ENCODE data around the gene RASSF3. TPM values are rescaled to one million over a fixed set of nuclear protein-coding genes. Genes with fewer than 3 reads are reported as not detected.
"Not testable (repeated sequence)": the region's sequence is repeated elsewhere in the genome, so short reads cannot be mapped to it uniquely, and the experiment has no call there.

RASSF3 gene
- total RNA-seq, 1 experiment from 2014 or later = 30.5 TPM

DNA sequence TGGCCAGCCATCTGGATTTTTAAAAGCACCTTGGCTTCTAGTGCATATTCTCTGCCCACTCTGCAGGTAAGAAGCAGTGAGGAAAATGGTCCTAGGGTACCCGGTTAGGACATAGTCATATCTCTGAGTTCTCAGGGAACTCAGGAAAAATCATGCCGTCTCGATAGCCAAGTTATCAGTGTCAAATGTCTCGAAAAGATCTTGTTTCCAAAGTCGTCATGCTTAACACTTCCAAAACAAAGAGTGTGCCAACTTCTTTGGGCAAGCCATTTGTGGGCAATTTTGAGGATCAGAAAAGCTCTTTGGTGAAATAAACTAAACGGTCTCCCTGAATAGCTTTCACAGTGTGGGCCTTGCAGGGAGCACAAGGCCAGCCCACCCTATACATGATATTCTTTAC is 39.2 kb downstream of the RASSF3 start:
- no peak overlapping the region for H3K27ac Mint-ChIP-seq (ENCODE audit: low read depth, unreplicated experiment)
- BruUV-seq (replicated peaks) = no TSS peak
- H3K27me3 Mint-ChIP-seq (ENCODE audit: insufficient read depth, unreplicated experiment) = no peaks in the 10 kb centered on the region
- peaks cover 17% of the 10 kb centered on the region for H3K4me1 Mint-ChIP-seq (ENCODE audit: insufficient read depth, unreplicated experiment)
- H3K4me3 Mint-ChIP-seq (ENCODE audit: unreplicated experiment) = no peak overlapping the region
- TF ChIP-seq CTCF (IDR thresholded peaks at IDR 0.05; ENCODE audit: unreplicated experiment) = no peak
- no peaks in the 10 kb centered on the region for H3K9me3 Mint-ChIP-seq (ENCODE audit: unreplicated experiment)
- DNase-seq (ENCODE audit: unreplicated experiment) = no peak
- ChIA-PET CTCF (no interaction called here), POLR2A (no interaction called here)
- H3K36me3 Mint-ChIP-seq (ENCODE audit: insufficient read depth, unreplicated experiment) = peaks cover 6% of the 10 kb centered on the region
- intact Hi-C loops (cut with micrococcal nuclease) = no loop called here

GRCh38 chr12:64650762-64651161 is 40.5 kb downstream of the RASSF3 start:
- peaks cover 6% of the 10 kb centered on the region for H3K36me3 Mint-ChIP-seq (ENCODE audit: insufficient read depth, unreplicated experiment)
- no peak overlapping the region for H3K27ac Mint-ChIP-seq (ENCODE audit: low read depth, unreplicated experiment)
- intact Hi-C loops (cut with micrococcal nuclease) = no loop called here
- no peak overlapping the region for H3K4me3 Mint-ChIP-seq (ENCODE audit: unreplicated experiment)
- DNase-seq (ENCODE audit: unreplicated experiment) = no peak
- ChIA-PET CTCF (interaction anchor here (0.6 to 1.2 kb wide), 3 partner anchors 18 to 32 kb away, joined by 3 to 4 read pairs (median 3); no protein-coding TSS in a partner anchor), POLR2A (interaction anchor here (1.1 to 1.5 kb wide), 2 partner anchors 12 to 26 kb away, joined by 3 to 7 read pairs; no protein-coding TSS in a partner anchor)
- no peaks in the 10 kb centered on the region for H3K9me3 Mint-ChIP-seq (ENCODE audit: unreplicated experiment)
- H3K27me3 Mint-ChIP-seq (ENCODE audit: insufficient read depth, unreplicated experiment) = no peaks in the 10 kb centered on the region
- TF ChIP-seq CTCF (IDR thresholded peaks at IDR 0.05; ENCODE audit: unreplicated experiment) = no peak
- BruUV-seq (replicated peaks) = no TSS peak
- H3K4me1 Mint-ChIP-seq (ENCODE audit: insufficient read depth, unreplicated experiment) = peaks cover 16% of the 10 kb centered on the region

DNA sequence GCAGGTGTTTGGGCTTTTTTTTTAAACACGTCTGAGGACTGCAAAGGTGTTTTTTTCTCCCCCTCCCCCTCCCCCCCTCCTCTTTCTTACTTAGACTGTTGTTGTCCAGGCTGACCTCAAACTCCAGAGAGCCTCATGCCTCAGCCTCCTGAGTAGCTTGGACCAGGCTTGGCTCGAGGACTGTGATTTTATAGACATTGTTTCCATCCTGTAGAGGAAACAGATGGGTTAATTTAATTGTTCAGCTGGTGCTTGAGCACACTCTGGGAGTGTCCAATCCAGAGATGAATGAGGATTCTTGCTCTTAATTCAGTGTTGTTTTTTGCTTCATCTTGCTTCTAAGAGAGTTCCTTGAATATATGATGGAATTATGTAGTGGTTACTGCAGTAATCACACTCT is 42.1 kb downstream of the RASSF3 start:
- intact Hi-C loops (cut with micrococcal nuclease) = no loop called here
- Mint-ChIP-seq H3K27me3 (ENCODE audit: insufficient read depth, unreplicated experiment) (no peaks in the 10 kb centered on the region), H3K9me3 (ENCODE audit: unreplicated experiment) (no peaks in the 10 kb centered on the region), H3K36me3 (ENCODE audit: insufficient read depth, unreplicated experiment) (peaks cover 15% of the 10 kb centered on the region), H3K4me3 (ENCODE audit: unreplicated experiment) (no peak overlapping the region), H3K4me1 (ENCODE audit: insufficient read depth, unreplicated experiment) (peaks cover 10% of the 10 kb centered on the region), H3K27ac (ENCODE audit: low read depth, unreplicated experiment) (no peak overlapping the region)
- DNase-seq (ENCODE audit: unreplicated experiment) = no peak
- BruUV-seq (replicated peaks) = no TSS peak
- TF ChIP-seq CTCF (IDR thresholded peaks at IDR 0.05; ENCODE audit: unreplicated experiment) = no peak
- ChIA-PET POLR2A (interaction anchor here (1.4 kb wide), 1 partner anchor 10 kb away, joined by 3 read pairs; no protein-coding TSS in a partner anchor), CTCF (interaction anchor here (0.6 kb wide), 1 partner anchor 103 kb away, joined by 3 read pairs; no protein-coding TSS in a partner anchor)

DNA sequence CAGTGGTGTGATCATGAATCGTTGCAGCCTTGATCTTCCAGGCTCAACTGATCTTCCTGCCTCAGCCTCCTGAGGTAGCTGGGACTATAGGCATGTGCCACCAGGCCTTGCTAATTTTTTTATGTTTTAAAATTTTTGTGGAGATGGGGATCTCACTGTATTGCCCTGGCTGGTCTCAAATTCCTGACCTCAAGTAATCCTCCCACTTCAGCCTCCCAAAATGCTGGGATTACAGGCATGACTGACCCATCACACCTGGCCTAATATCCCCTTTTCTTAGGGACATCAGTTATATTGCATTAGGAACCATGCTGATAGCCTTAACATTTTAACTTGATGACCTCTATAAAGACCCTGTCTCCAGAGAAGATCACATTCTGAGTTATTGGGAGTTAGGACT is 42.8 kb downstream of the RASSF3 start:
- H3K9me3 Mint-ChIP-seq (ENCODE audit: unreplicated experiment) = no peaks in the 10 kb centered on the region
- peaks cover 10% of the 10 kb centered on the region for H3K36me3 Mint-ChIP-seq (ENCODE audit: insufficient read depth, unreplicated experiment)
- ChIA-PET CTCF (no interaction called here), POLR2A (interaction anchor here (1.4 kb wide), 1 partner anchor 10 kb away, joined by 3 read pairs; no protein-coding TSS in a partner anchor)
- BruUV-seq (replicated peaks) = no TSS peak
- DNase-seq (ENCODE audit: unreplicated experiment) = no peak
- no peak overlapping the region for H3K27ac Mint-ChIP-seq (ENCODE audit: low read depth, unreplicated experiment)
- H3K4me3 Mint-ChIP-seq (ENCODE audit: unreplicated experiment) = no peak overlapping the region
- H3K27me3 Mint-ChIP-seq (ENCODE audit: insufficient read depth, unreplicated experiment) = no peaks in the 10 kb centered on the region
- H3K4me1 Mint-ChIP-seq (ENCODE audit: insufficient read depth, unreplicated experiment) = peaks cover 6% of the 10 kb centered on the region
- TF ChIP-seq CTCF (IDR thresholded peaks at IDR 0.05; ENCODE audit: unreplicated experiment) = no peak
- intact Hi-C loops (cut with micrococcal nuclease) = no loop called here

GRCh38 chr12:64653907-64654306 is 43.6 kb downstream of the RASSF3 start:
- CTCF ChIA-PET = interaction anchor here (1.0 kb wide), 1 partner anchor 33 kb away, joined by 3 read pairs; no protein-coding TSS in a partner anchor
- BruUV-seq (replicated peaks); H3K4me1 Mint-ChIP-seq (ENCODE audit: insufficient read depth, unreplicated experiment): not testable (repeated sequence)

More at GRCh38 chr12:64653907-64654306, 43.6 kb downstream of the RASSF3 start:
- H3K36me3 Mint-ChIP-seq (ENCODE audit: insufficient read depth, unreplicated experiment); H3K4me3 Mint-ChIP-seq (ENCODE audit: unreplicated experiment); intact Hi-C loops (cut with micrococcal nuclease); DNase-seq (ENCODE audit: unreplicated experiment); H3K27me3 Mint-ChIP-seq (ENCODE audit: insufficient read depth, unreplicated experiment); H3K27ac Mint-ChIP-seq (ENCODE audit: low read depth, unreplicated experiment); H3K9me3 Mint-ChIP-seq (ENCODE audit: unreplicated experiment): not testable (repeated sequence)
- POLR2A ChIA-PET = interaction anchor here (0.7 to 1.4 kb wide), 2 partner anchors 9 to 708 kb away, joined by 3 read pairs; no protein-coding TSS in a partner anchor

Measured in MCF 10A (cell line).